IgD-negative memory B cell (primary cell): ENCODE results near the gene ENPP1. TPM values are rescaled to one million over a fixed set of nuclear protein-coding genes. Genes with fewer than 3 reads are reported as not detected.
A peak's percentile ranks its signal among the peaks of the same experiment; 100 is the strongest.

Experiments used
- H3K27ac Mint-ChIP-seq, 3 donors: one replicate each; pipeline ENCODE4 v1.8.0; 2020 to 2022; ENCODE audit warnings: mild to moderate bottlenecking in 3 of 3, mixed read lengths in 3 of 3, moderate library complexity in 1 of 3
- H3K27me3 Mint-ChIP-seq: one replicate; pipeline ENCODE4 v1.8.0; 2021; ENCODE audit warnings: mixed read lengths
- H3K36me3 Mint-ChIP-seq: one replicate; pipeline ENCODE4 v1.8.0; 2020; ENCODE audit warnings: mild to moderate bottlenecking, mixed read lengths
- H3K4me1 Mint-ChIP-seq, 3 donors: one replicate each; pipeline ENCODE4 v1.8.0; 2020 to 2022; ENCODE audit warnings: mixed read lengths in 3 of 3, mild to moderate bottlenecking in 1 of 3
- H3K4me3 Mint-ChIP-seq, 4 donors: one replicate each; pipeline ENCODE4 v1.8.0; 2020 to 2022; ENCODE audit warnings: mild to moderate bottlenecking in 4 of 4, mixed read lengths in 4 of 4, moderate library complexity in 3 of 4
- H3K9me3 Mint-ChIP-seq, 3 donors: one replicate each; pipeline ENCODE4 v1.8.0; 2020 to 2021; ENCODE audit warnings: mixed read lengths in 3 of 3, mild to moderate bottlenecking in 1 of 3
- polyA plus RNA-seq: library from polyadenylated mRNA; unstranded; fragments of 300-500 nt; fragmentation: Illumina TruSeq; gene quantifications from one replicate; pipeline ENCODE4 v1.2.3, GENCODE V29; 2021

Gene ENPP1
- polyA plus RNA-seq = 0.34 TPM

DNA sequence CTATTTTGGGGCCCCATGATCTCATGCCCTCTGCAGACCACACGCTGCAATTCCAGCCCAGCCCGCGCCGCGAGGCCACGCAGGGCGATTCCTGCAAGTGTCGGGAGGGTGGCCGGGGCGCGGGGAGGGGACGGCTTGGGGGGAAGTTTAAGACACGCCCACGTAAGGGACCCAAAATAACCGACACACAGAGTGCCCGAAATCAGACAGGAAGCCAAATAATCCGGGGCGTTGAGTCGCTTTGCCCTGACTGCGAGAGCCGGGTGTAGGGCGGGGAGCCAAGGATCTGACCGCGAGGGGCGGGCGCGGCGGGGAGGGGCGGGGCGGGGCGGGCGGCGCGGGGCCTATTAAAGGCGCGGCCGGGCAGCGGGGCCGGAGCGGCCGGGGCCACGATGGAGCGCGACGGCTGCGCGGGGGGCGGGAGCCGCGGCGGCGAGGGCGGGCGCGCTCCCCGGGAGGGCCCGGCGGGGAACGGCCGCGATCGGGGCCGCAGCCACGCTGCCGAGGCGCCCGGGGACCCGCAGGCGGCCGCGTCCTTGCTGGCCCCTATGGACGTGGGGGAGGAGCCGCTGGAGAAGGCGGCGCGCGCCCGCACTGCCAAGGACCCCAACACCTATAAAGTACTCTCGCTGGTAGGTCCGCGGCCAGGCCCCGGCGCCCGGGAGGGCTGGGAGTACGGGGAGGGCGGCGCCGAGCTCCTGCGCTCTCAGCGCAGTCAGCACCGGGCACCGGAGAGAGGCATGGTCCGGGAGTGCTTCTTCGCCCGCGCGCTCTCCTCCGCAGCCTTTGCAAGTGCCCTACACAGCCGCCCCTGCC, at the start of gene ENPP1:
Gene ENPP1 (plus strand): TSS at position 377 of the 816 bp plus-strand sequence. CDS start 16 bp downstream, at position 393.
- Mint-ChIP-seq H3K27me3 (peaks cover 15% of the 10 kb centered on the region), H3K9me3 (no peaks in the 10 kb centered on the region), H3K36me3 (no peaks in the 10 kb centered on the region), H3K27ac (peak within 1 kb of the TSS in 1 of 3 donors; percentile 10), H3K4me1 (peaks cover 7 to 27% (median 17%) of the 10 kb centered on the region in 3 donors), H3K4me3 (peak within 1 kb of the TSS; percentile 91 to 98 (median 94))

DNA sequence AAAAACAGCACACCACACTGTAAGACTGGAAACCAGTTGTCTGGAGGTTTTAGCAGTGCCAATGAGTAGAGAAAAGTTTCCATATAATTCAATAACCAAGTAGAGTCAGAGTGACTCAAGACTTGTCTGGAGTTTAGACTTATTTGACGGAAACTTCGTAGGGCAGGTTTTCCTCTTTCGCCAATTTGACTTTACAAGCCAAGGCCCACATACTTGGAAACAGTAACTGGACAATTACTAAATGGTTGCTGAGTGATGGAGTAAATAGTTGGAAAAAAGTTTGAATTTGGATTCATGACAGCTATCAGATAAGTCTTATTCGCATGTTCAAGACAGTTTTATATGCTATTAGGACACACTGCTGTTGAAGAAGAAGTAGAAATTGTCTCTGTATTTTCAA, 48.9 kb upstream of the ENPP1 start:
- H3K4me3 Mint-ChIP-seq = no peak overlapping the region

GRCh38 chr6:131761060-131761761, 46.6 kb upstream of the ENPP1 start:
- Mint-ChIP-seq H3K27ac (no peak overlapping the region), H3K4me3 (no peak overlapping the region), H3K9me3 (no peaks in the 10 kb centered on the region), H3K27me3 (no peaks in the 10 kb centered on the region), H3K36me3 (no peaks in the 10 kb centered on the region), H3K4me1 (no peaks in the 10 kb centered on the region)

More for the DNA sequence above, 48.9 kb upstream of the ENPP1 start:
- H3K9me3 Mint-ChIP-seq = no peaks in the 10 kb centered on the region
- no peaks in the 10 kb centered on the region for H3K4me1 Mint-ChIP-seq
- no peak overlapping the region for H3K27ac Mint-ChIP-seq
- peaks cover 3% of the 10 kb centered on the region for H3K27me3 Mint-ChIP-seq
- H3K36me3 Mint-ChIP-seq = peaks cover 1% of the 10 kb centered on the region

GRCh38 chr6:131761762-131762067, 46.1 kb upstream of the ENPP1 start:
- Mint-ChIP-seq H3K27me3 (no peaks in the 10 kb centered on the region), H3K4me3 (no peak overlapping the region), H3K27ac (no peak overlapping the region), H3K4me1 (no peaks in the 10 kb centered on the region), H3K36me3 (no peaks in the 10 kb centered on the region), H3K9me3 (no peaks in the 10 kb centered on the region)

DNA sequence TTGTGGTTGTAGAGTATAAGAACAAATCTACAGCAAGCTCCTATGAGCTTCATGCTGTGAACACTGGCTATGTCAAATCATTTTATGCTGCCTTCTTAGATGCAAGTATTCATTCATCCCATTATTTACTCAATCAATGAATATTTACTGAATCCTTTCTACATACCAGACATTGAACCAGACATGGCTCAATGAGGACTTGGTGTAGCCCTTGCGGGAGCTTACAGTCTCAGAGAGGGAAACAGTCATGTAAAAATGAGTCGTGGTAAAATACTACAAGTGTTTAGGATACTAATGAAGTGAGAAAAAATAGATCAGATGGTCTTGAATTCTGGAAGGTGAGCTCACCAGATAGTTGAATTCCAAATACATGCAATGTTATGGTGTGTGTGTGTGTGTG, 44.8 kb upstream of the ENPP1 start:
- Mint-ChIP-seq H3K27ac (no peak overlapping the region), H3K9me3 (no peaks in the 10 kb centered on the region), H3K4me1 (no peaks in the 10 kb centered on the region)

DNA sequence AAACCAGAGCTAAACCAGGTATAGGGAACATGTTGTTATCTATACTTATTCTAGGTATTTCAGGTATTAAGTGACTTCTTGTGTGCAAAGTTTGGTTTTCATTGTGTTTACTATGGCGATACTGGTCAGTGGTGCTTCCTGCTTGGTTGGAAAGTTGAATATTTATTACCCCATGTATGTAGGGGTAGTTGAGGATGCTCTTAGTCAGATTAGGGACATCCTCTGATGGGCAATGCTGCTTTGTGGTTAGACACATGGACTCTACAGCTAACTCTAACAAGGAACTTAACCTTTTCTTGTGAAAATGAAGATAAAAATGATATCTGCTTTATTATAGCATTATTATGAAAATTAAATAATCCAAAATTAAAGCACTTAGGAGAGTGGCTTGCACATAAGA, 44.1 kb upstream of the ENPP1 start:
- no peaks in the 10 kb centered on the region for H3K4me1 Mint-ChIP-seq
- no peak overlapping the region for H3K27ac Mint-ChIP-seq
- no peak overlapping the region for H3K4me3 Mint-ChIP-seq
- no peaks in the 10 kb centered on the region for H3K9me3 Mint-ChIP-seq
- H3K27me3 Mint-ChIP-seq = no peaks in the 10 kb centered on the region
- no peaks in the 10 kb centered on the region for H3K36me3 Mint-ChIP-seq

More for the DNA sequence above, 44.8 kb upstream of the ENPP1 start:
- Mint-ChIP-seq H3K27me3 (no peaks in the 10 kb centered on the region), H3K4me3 (no peak overlapping the region), H3K36me3 (no peaks in the 10 kb centered on the region)

DNA sequence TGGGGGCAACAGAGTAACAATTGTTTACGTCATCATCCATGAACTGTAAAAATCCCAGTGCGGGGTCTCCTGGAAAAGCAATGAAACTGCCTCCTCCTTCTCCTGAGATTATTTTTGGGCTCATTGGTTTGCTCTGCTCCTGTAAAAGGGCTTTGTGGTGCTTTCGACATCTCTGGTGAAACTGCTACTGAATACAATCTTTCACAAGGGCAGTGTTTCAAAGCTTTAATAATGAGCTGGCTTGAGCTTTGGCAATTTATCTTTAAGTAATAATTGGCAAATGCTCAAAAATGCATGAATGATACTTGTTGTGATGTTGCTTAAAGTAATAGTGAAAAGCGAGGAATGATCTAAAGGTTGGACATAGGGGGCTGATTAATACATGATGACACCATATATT, 43.5 kb upstream of the ENPP1 start:
- Mint-ChIP-seq H3K36me3 (no peaks in the 10 kb centered on the region), H3K27ac (no peak overlapping the region), H3K9me3 (no peaks in the 10 kb centered on the region), H3K4me3 (no peak overlapping the region), H3K27me3 (no peaks in the 10 kb centered on the region), H3K4me1 (no peaks in the 10 kb centered on the region)

DNA sequence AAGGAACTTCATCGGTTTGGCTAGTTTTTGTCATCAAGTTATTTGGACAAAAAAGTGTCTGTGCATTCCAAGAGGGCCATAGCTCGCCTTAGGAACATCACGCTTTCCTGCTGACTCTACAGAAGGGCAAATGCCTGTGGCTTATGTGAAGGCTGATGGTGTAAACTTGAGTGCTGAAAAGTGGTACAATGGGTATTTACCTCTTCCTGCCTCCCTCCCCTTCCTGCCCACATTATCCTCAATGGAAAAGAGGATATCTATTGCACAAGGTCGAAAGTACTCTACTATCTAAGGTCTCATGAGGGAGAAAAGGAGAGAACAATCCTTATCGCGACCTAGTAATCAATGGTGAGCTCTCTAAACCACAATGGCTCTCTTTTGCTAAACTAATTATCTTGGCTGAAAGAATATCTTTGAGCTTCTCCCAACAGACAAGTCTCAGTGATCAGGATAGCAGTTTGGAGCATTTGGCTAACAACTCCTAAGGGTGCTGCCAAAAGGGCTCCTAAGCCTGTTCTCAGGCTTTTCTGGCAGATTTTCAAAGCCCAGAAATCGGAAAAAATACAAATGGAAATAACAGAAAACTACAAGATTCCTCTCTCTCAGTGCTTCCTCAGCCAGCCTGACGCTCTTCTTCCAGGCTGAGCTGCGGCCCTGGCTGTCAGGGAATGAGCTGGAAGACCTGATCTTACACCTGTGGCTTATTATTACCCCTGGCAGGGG, 42.6 kb upstream of the ENPP1 start:
- H3K4me1 Mint-ChIP-seq = no peaks in the 10 kb centered on the region
- no peak overlapping the region for H3K4me3 Mint-ChIP-seq
- peaks cover 2% of the 10 kb centered on the region for H3K27me3 Mint-ChIP-seq
- H3K36me3 Mint-ChIP-seq = no peaks in the 10 kb centered on the region
- H3K27ac Mint-ChIP-seq = no peak overlapping the region
- H3K9me3 Mint-ChIP-seq = no peaks in the 10 kb centered on the region

GRCh38 chr6:131765804-131766135, 42.0 kb upstream of the ENPP1 start:
- peaks cover 2% of the 10 kb centered on the region for H3K27me3 Mint-ChIP-seq
- H3K27ac Mint-ChIP-seq = peak overlapping the region in 1 of 3 donors; percentile 40
- no peaks in the 10 kb centered on the region for H3K9me3 Mint-ChIP-seq
- H3K4me3 Mint-ChIP-seq = no peak overlapping the region
- H3K4me1 Mint-ChIP-seq = no peaks in the 10 kb centered on the region
- H3K36me3 Mint-ChIP-seq = no peaks in the 10 kb centered on the region

- Mint-ChIP-seq H3K27me3 (peaks cover 2% of the 10 kb centered on the region), H3K4me1 (no peaks in the 10 kb centered on the region), H3K4me3 (no peak overlapping the region), H3K27ac (no peak overlapping the region), H3K36me3 (no peaks in the 10 kb centered on the region), H3K9me3 (no peaks in the 10 kb centered on the region)
These were observed 41.2 kb upstream of the ENPP1 start for GRCh38 chr6:131766631-131767030.

DNA sequence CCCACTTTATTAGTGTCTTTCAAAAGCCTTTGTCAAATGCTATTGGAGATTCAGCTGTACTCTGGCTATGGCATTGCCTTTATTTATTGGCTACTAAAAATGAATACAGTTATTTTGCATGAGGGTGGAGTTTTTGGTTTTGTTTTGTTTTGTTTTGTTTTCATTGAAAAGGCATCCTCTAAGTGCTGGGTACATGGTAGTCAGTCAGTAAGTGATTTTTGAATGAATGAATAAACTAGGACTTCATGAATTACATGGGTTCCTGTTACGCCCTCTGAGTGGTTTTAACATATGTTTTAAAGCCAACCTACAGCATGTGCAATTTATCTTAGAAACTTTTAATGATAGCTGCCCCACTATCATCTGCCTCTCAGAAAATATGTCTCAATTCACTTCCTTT, 38.9 kb upstream of the ENPP1 start:
- no peak overlapping the region for H3K4me3 Mint-ChIP-seq
- H3K9me3 Mint-ChIP-seq = no peaks in the 10 kb centered on the region
- H3K27me3 Mint-ChIP-seq = peaks cover 2% of the 10 kb centered on the region
- no peak overlapping the region for H3K27ac Mint-ChIP-seq
- no peaks in the 10 kb centered on the region for H3K36me3 Mint-ChIP-seq
- H3K4me1 Mint-ChIP-seq = no peaks in the 10 kb centered on the region

DNA sequence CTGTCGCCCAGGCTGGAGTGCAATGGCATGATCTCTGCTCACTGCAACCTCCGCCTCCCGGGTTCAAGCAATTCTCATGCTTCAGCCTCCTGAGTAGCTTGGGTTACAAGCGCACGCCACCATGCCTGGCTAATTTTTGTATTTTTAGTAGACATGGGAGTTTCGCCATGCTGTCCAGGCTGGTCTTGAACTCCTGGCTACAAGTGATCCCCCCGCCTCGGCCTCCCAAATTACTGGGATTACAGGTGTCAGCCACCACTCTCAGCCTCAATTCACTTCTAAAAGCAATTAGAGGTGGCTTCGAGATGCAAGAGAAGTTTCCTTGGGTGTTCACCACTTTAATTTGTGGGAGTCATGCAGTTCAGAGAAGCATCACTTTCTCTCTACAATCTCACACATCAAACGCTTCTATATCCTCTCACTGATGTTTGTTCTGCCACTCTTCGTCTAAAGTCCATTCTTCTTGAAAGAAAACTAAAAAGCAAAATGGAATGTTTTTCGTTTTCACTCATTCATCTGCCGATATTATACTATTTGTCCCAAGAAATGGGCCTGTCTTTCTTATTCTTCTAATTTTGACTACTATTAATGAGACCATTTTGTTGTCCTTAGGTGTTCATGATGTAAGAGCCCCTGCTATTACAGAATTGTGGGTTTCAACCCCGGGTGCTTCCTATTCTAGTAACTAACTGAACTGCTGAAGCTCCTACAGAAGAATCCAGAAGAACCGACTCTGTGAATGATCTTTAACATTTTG, 38.3 kb upstream of the ENPP1 start:
- no peak overlapping the region for H3K4me3 Mint-ChIP-seq
- no peaks in the 10 kb centered on the region for H3K36me3 Mint-ChIP-seq
- no peak overlapping the region for H3K27ac Mint-ChIP-seq
- no peaks in the 10 kb centered on the region for H3K9me3 Mint-ChIP-seq
- H3K4me1 Mint-ChIP-seq = no peaks in the 10 kb centered on the region
- peaks cover 2% of the 10 kb centered on the region for H3K27me3 Mint-ChIP-seq

- H3K27ac Mint-ChIP-seq = no peak overlapping the region
- no peak overlapping the region for H3K4me3 Mint-ChIP-seq
These were observed 37.0 kb upstream of the ENPP1 start for GRCh38 chr6:131770776-131771175.

DNA sequence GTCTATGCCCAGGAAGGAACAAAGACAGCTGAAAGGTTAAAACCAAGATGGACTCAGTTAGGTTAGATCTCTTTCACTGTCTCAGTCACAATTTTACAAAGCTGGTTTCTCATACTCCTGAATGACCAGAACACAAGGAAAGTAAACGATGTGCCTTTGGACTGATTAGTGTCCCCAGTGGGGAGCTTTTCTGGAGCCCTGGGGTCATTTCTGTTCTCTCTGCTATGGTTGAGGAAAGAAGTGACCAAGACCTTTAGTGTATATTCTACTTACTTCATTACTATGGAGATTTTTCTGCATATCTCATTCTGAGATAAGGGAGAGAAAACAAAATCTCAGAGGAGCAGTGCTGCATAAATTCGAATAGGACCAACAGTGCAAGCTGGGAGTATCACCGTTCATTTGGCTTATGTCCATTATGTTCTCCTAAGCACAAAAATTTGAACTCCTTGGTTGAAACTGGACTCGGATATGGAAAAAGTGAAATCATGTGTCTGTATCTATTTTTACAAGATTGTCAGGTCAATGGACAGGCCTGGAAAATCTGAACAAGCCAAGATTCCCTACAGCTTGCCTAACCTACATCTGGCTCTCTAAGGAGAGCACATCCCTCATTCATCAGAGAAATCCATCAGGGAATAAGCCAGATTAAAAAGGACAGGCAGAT, 34.4 kb upstream of the ENPP1 start:
- Mint-ChIP-seq H3K36me3 (no peaks in the 10 kb centered on the region), H3K27me3 (peaks cover 3% of the 10 kb centered on the region), H3K4me3 (no peak overlapping the region), H3K27ac (no peak overlapping the region), H3K9me3 (no peaks in the 10 kb centered on the region), H3K4me1 (no peaks in the 10 kb centered on the region)

More at GRCh38 chr6:131770776-131771175, 37.0 kb upstream of the ENPP1 start:
- H3K27me3 Mint-ChIP-seq = peaks cover 3% of the 10 kb centered on the region
- H3K36me3 Mint-ChIP-seq = no peaks in the 10 kb centered on the region
- H3K4me1 Mint-ChIP-seq = no peaks in the 10 kb centered on the region
- no peaks in the 10 kb centered on the region for H3K9me3 Mint-ChIP-seq
